ENCODE measurements around the gene ALDH3A1. TPM values are rescaled to one million over a fixed set of nuclear protein-coding genes. Genes with fewer than 3 reads are reported as not detected.

ALDH3A1 gene
- total RNA-seq, 2 experiments from 2014 or later = not detected

DNA sequence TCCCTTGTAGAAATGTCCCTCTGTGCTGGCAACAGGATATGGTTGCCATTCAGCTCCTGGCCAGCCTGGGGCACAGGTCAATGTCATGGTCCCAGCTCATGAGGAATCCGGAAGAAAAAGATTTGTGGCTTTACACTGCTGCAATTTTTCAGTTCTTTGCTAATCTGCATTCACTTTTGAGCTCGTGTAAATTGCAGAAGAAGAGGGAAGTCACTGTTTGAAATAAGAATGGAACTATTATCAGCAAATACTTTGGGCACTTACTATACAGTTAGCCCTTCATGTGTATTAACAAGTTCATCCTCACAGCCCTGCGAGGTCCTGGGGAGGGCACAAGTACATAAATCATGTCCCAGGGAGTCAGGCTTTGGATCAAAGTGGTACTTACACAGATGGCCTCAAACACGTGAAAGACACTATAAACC is 45.9 kb downstream of the ALDH3A1 start:
- no peaks in the 10 kb centered on the region for H3K36me3 Mint-ChIP-seq (ENCODE audit: low read depth)
- H3K4me1 Mint-ChIP-seq (ENCODE audit: low read depth) = no peaks in the 10 kb centered on the region
- no peak overlapping the region for H3K27ac Mint-ChIP-seq
- H3K4me3 Mint-ChIP-seq = no peak overlapping the region
- ATAC-seq (no peak), DNase-seq (no peak)
- H3K9me3 Mint-ChIP-seq (ENCODE audit: insufficient read depth) = no peaks in the 10 kb centered on the region
- ChIA-PET POLR2A (no interaction called here), CTCF (no interaction called here)
- H3K27me3 Mint-ChIP-seq (ENCODE audit: low read depth) = no peaks in the 10 kb centered on the region

Other genes starting within 250 kb of the ALDH3A1 start
- gene SLC47A1, start 214.4 kb downstream of the ALDH3A1 start, total RNA-seq = not detected
- gene ALDH3A2, start 99.5 kb downstream of the ALDH3A1 start, total RNA-seq = 10 to 100 TPM; 25.1 to 27.4 TPM
- not detected for gene SLC47A2, start 31.7 kb downstream of the ALDH3A1 start, total RNA-seq
- gene ULK2, start 119.6 kb upstream of the ALDH3A1 start, total RNA-seq = 1 to 10 TPM; 8.7 to 9.5 TPM
- 10 to 100 TPM; 40.8 to 40.9 TPM for gene AKAP10, start 229.5 kb upstream of the ALDH3A1 start, total RNA-seq

Measured in activated CD8-positive, alpha-beta T cell treated with anti-CD3 and anti-CD28 coated beads, Interleukin-2, amount 10 ng/mL, durations not matched to agents 7 days and 5 days (primary cell).